DMS153 treated with DMSO at 0.1 percent for 48 hours (cell line): ENCODE measurements around the gene LEFTY1.

Experiments
- DNase-seq: peaks from one replicate; lab custom pipeline; 2025; ENCODE audit not compliant: unreplicated experiment; lab: John Stamatoyannopoulos, UW

The LEFTY1 gene

GRCh38 chr1:225917101-225917500, 28.2 kb upstream of the LEFTY1 start:
- no peak for DNase-seq

GRCh38 chr1:225915538-225915991, 26.6 kb upstream of the LEFTY1 start:
- peak; percentile 42 for DNase-seq

- DNase-seq, result no peak
Observed at GRCh38 chr1:225914947-225915346, 26.0 kb upstream of the LEFTY1 start.

GRCh38 chr1:225914391-225914790, 25.4 kb upstream of the LEFTY1 start:
- DNase-seq, result no peak

- no peak for DNase-seq
Observed at GRCh38 chr1:225911191-225912130, 22.5 kb upstream of the LEFTY1 start.

GRCh38 chr1:225909477-225909876, 20.5 kb upstream of the LEFTY1 start:
- DNase-seq, result no peak

GRCh38 chr1:225908773-225909172, 19.8 kb upstream of the LEFTY1 start:
- peak; percentile 81 for DNase-seq

- DNase-seq, result no peak
Observed at GRCh38 chr1:225908013-225908640, 19.2 kb upstream of the LEFTY1 start.

- DNase-seq, result no peak
Observed at GRCh38 chr1:225907341-225907740, 18.4 kb upstream of the LEFTY1 start.

GRCh38 chr1:225906467-225906866, 17.5 kb upstream of the LEFTY1 start:
- no peak for DNase-seq

- no peak for DNase-seq
Observed at GRCh38 chr1:225903623-225904022, 14.7 kb upstream of the LEFTY1 start.

- no peak for DNase-seq
Observed at GRCh38 chr1:225899044-225899925, 10.3 kb upstream of the LEFTY1 start.

- peak; percentile 44 for DNase-seq
Observed at GRCh38 chr1:225897595-225898514, 8.9 kb upstream of the LEFTY1 start.

- peak; percentile 68 for DNase-seq
Observed at GRCh38 chr1:225896937-225897549, 8.1 kb upstream of the LEFTY1 start.

- DNase-seq, result no peak
Observed at GRCh38 chr1:225896494-225896893, 7.5 kb upstream of the LEFTY1 start.

GRCh38 chr1:225892307-225892706, 3.4 kb upstream of the LEFTY1 start:
- DNase-seq, result no peak

- no peak for DNase-seq
Observed at GRCh38 chr1:225891229-225891972, 2.5 kb upstream of the LEFTY1 start.

- no peak for DNase-seq
Observed at GRCh38 chr1:225890346-225891228, 1.6 kb upstream of the LEFTY1 start.
